Measurements from ENCODE around the gene PYY. TPM values are rescaled to one million over a fixed set of nuclear protein-coding genes. Genes with fewer than 3 reads are reported as not detected.

PYY gene
- total RNA-seq, 1 donor from 2014 or later: not detected

- Mint-ChIP-seq H3K27me3 (ENCODE audit: insufficient read depth, low read depth) (peaks cover 10% of the 10 kb centered on the region), H3K4me1 (peaks cover 11% of the 10 kb centered on the region), H3K4me3 (no peak overlapping the region), H3K36me3 (no peaks in the 10 kb centered on the region), H3K9me3 (no peaks in the 10 kb centered on the region), H3K27ac (no peak overlapping the region)
- Histone ChIP-seq H3K27ac (no peak overlapping the region), H3K4me2 (no peak overlapping the region), H3K4me1 (peaks cover 4% of the 10 kb centered on the region), H2AFZ (replicated peaks) (no peak overlapping the region), H3K27me3 (peaks cover 10% of the 10 kb centered on the region), H4K20me1 (ENCODE audit: low read depth) (no peaks in the 10 kb centered on the region), H3K79me2 (ENCODE audit: low read depth) (no peaks in the 10 kb centered on the region), H3F3A (ENCODE audit: low read depth) (peaks cover 7% of the 10 kb centered on the region), H3K9me3 (ENCODE audit: low read depth) (no peaks in the 10 kb centered on the region), H3K9ac (no peak overlapping the region), H3K4me3 (no peak overlapping the region), H3K36me3 (no peaks in the 10 kb centered on the region)
- TF ChIP-seq EZH2phosphoT487 (IDR thresholded peaks at IDR 0.05) (no peak), CTCF (IDR thresholded peaks at IDR 0.05) (no peak), EZH2 (IDR thresholded peaks at IDR 0.05) (no peak)
- DNase-seq (ENCODE audit: low spot score): no peak
Measured at GRCh38 chr17:43914451-43914850, 39.3 kb downstream of the PYY start.

GRCh38 chr17:43913584-43913983 is 40.2 kb downstream of the PYY start:
- Mint-ChIP-seq H3K9me3 (no peaks in the 10 kb centered on the region), H3K27ac (no peak overlapping the region), H3K36me3 (no peaks in the 10 kb centered on the region), H3K27me3 (ENCODE audit: insufficient read depth, low read depth) (peaks cover 10% of the 10 kb centered on the region), H3K4me3 (no peak overlapping the region), H3K4me1 (peaks cover 11% of the 10 kb centered on the region)
- Histone ChIP-seq H3F3A (ENCODE audit: low read depth) (peaks cover 10% of the 10 kb centered on the region), H3K27ac (no peak overlapping the region), H3K36me3 (no peaks in the 10 kb centered on the region), H3K27me3 (peaks cover 18% of the 10 kb centered on the region), H3K79me2 (ENCODE audit: low read depth) (no peaks in the 10 kb centered on the region), H3K9ac (no peak overlapping the region), H3K9me3 (ENCODE audit: low read depth) (no peaks in the 10 kb centered on the region), H3K4me3 (no peak overlapping the region), H3K4me2 (no peak overlapping the region), H4K20me1 (ENCODE audit: low read depth) (no peaks in the 10 kb centered on the region), H2AFZ (replicated peaks) (no peak overlapping the region), H3K4me1 (peaks cover 7% of the 10 kb centered on the region)
- DNase-seq (ENCODE audit: low spot score): no peak
- TF ChIP-seq EZH2 (IDR thresholded peaks at IDR 0.05) (no peak), EZH2phosphoT487 (IDR thresholded peaks at IDR 0.05) (no peak), CTCF (IDR thresholded peaks at IDR 0.05) (no peak)

GRCh38 chr17:43912635-43913304 is 41.0 kb downstream of the PYY start:
- peaks cover 12% of the 10 kb centered on the region for H3K27me3 Mint-ChIP-seq (ENCODE audit: insufficient read depth, low read depth)

More at GRCh38 chr17:43912635-43913304, 41.0 kb downstream of the PYY start:
- no peak overlapping the region for H3K9ac ChIP-seq
- no peak overlapping the region for H3K4me3 ChIP-seq
- no peak for TF ChIP-seq CTCF (IDR thresholded peaks at IDR 0.05)
- TF ChIP-seq EZH2phosphoT487 (IDR thresholded peaks at IDR 0.05): no peak
- no peak overlapping the region for H3K4me2 ChIP-seq
- no peak overlapping the region for H3K27ac ChIP-seq
- H3K79me2 ChIP-seq (ENCODE audit: low read depth): no peaks in the 10 kb centered on the region
- peaks cover 21% of the 10 kb centered on the region for H3K27me3 ChIP-seq
- H3K9me3 ChIP-seq (ENCODE audit: low read depth): no peaks in the 10 kb centered on the region
- H2AFZ ChIP-seq (replicated peaks): no peak overlapping the region
- DNase-seq (ENCODE audit: low spot score): no peak
- no peaks in the 10 kb centered on the region for H4K20me1 ChIP-seq (ENCODE audit: low read depth)
- H3K36me3 ChIP-seq: no peaks in the 10 kb centered on the region
- H3K9me3 Mint-ChIP-seq: no peaks in the 10 kb centered on the region
- H3K4me1 ChIP-seq: peaks cover 12% of the 10 kb centered on the region
- H3K4me3 Mint-ChIP-seq: no peak overlapping the region
- peaks cover 16% of the 10 kb centered on the region for H3K4me1 Mint-ChIP-seq
- no peaks in the 10 kb centered on the region for H3K36me3 Mint-ChIP-seq
- no peak overlapping the region for H3K27ac Mint-ChIP-seq
- H3F3A ChIP-seq (ENCODE audit: low read depth): peaks cover 18% of the 10 kb centered on the region

Measured in neural progenitor cell (in vitro differentiated cells).